ENCODE measurements around the gene PCDHGB5.
"Not testable (repeated sequence)": the region's sequence is repeated elsewhere in the genome, so short reads cannot be mapped to it uniquely, and the experiment has no call there.

PCDHGB5 gene

GRCh38 chr5:141397756-141398551, at the start of gene PCDHGB5:
PCDHGB5 (plus strand) TSS chr5:141397947; CDS start chr5:141398128, 181 bp downstream.
- H3K27ac ChIP-seq, result peak within 1 kb of the TSS; percentile 60
- H3K79me2 ChIP-seq; H3K4me2 ChIP-seq (ENCODE audit: low read length); H3K27me3 ChIP-seq (ENCODE audit: control insufficient read depth, insufficient read depth, low read length); H3K4me1 ChIP-seq; H3K36me3 ChIP-seq (ENCODE audit: control insufficient read depth, insufficient read depth, low read length); H3K9me3 ChIP-seq (ENCODE audit: control insufficient read depth, low read length); H2AFZ ChIP-seq; H3K9ac ChIP-seq: not testable (repeated sequence)
- H3K4me3 ChIP-seq (ENCODE audit: low read depth, low read length), result peak within 1 kb of the TSS; percentile 41
- peak; percentile 44 for TF ChIP-seq CTCF (IDR thresholded peaks at IDR 0.05)

DNA sequence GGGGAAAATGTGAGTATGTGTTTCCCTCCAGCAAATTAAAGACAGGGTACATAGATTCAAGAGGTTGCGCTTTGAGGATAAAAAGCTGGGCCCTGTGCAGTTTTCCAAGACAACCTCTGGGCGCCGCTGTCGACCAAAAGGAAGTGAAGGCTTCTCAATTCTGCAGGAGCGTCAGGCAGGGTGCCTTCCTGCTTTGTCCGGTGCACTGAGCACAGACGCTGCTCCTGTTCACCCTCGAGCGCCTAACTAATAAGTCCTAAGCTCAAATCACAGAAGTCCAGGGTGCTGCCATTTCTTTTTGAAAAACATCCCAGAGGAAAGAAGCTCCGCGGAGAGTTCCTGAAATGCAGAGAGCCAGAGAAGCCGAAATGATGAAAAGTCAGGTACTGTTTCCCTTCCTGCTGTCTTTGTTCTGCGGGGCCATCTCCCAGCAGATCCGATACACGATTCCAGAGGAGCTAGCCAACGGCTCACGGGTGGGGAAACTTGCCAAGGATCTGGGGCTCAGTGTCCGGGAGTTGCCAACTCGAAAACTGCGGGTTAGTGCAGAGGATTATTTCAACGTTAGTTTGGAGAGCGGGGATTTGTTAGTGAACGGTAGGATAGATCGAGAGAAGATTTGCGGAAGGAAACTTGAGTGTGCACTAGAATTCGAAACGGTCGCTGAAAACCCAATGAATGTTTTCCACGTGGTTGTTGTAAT, 47.7 kb upstream of the PCDHGB5 start, which contains the start of gene PCDHGB1:
Gene PCDHGB1 (plus strand): TSS at position 183 of the 703 bp plus-strand sequence. CDS start 162 bp downstream, at position 345.
- H3K27me3 ChIP-seq (ENCODE audit: control insufficient read depth, insufficient read depth, low read length), result no peaks in the 10 kb centered on the region
- no peaks in the 10 kb centered on the region for H3K4me1 ChIP-seq
- H2AFZ ChIP-seq, result no peak within 1 kb of the TSS
- no peak for TF ChIP-seq CTCF (IDR thresholded peaks at IDR 0.05)
- H3K4me3 ChIP-seq (ENCODE audit: low read depth, low read length), result peak within 1 kb of the TSS; percentile 55
- no peaks in the 10 kb centered on the region for H3K9me3 ChIP-seq (ENCODE audit: control insufficient read depth, low read length)
- no peaks in the 10 kb centered on the region for H3K36me3 ChIP-seq (ENCODE audit: control insufficient read depth, insufficient read depth, low read length)
- H3K27ac ChIP-seq, result no peak within 1 kb of the TSS
- H3K4me2 ChIP-seq (ENCODE audit: low read length), result peak within 1 kb of the TSS; percentile 73
- H3K9ac ChIP-seq, result no peak within 1 kb of the TSS
- H3K79me2 ChIP-seq, result no peaks in the 10 kb centered on the region

DNA sequence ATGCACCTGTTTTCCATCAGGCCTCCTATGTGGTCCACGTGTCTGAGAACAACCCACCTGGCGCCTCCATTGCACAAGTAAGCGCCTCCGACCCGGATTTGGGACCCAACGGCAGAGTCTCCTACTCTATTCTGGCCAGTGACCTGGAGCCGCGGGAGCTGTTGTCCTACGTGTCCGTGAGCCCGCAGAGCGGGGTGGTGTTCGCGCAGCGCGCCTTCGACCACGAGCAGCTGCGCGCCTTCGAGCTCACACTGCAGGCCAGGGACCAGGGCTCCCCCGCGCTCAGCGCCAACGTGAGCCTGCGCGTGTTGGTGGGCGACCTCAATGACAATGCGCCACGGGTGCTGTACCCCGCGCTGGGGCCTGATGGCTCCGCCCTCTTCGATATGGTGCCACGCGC, 46.2 kb upstream of the PCDHGB5 start:
- Histone ChIP-seq H3K27ac (no peak overlapping the region), H3K4me2 (ENCODE audit: low read length) (no peak overlapping the region), H3K4me1 (no peaks in the 10 kb centered on the region), H3K4me3 (ENCODE audit: low read depth, low read length) (no peak overlapping the region), H3K36me3 (ENCODE audit: control insufficient read depth, insufficient read depth, low read length) (peaks cover 2% of the 10 kb centered on the region), H3K79me2 (no peaks in the 10 kb centered on the region), H3K9me3 (ENCODE audit: control insufficient read depth, low read length) (peaks cover 5% of the 10 kb centered on the region), H2AFZ (no peak overlapping the region), H3K27me3 (ENCODE audit: control insufficient read depth, insufficient read depth, low read length) (no peaks in the 10 kb centered on the region), H3K9ac (no peak overlapping the region)
- no peak for TF ChIP-seq CTCF (IDR thresholded peaks at IDR 0.05)

DNA sequence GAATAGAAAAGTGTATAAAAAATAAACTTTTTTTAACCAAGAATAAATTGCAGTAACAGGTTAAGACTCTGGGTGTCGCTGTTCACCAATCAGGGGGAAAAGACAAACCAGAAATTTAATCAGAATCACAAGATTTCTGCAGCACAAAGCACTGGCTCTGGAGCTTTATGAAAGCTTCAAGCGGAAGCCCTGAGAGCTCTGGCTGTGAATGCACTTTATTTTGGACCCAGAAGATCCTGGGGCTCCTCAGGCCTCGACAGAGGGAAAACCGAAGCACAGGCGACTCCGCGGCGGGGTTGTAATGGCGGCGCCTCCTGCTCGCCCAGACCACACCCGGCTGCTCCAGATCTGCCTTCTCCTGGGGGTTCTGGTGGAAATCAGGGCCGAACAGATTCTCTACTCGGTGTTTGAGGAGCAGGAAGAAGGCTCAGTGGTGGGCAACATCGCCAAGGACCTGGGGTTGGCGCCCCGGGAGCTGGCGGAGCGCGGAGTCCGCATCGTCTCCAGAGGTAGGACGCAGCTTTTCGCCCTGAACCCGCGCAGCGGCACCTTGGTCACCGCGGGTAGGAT, 42.8 kb upstream of the PCDHGB5 start, which contains the start of gene PCDHGA4:
Gene PCDHGA4 (plus strand): TSS at position 122 of the 570 bp plus-strand sequence. CDS start 87 bp downstream, at position 209.
- H2AFZ ChIP-seq, result no peak within 1 kb of the TSS
- no peak within 1 kb of the TSS for H3K9ac ChIP-seq
- peaks cover 5% of the 10 kb centered on the region for H3K36me3 ChIP-seq (ENCODE audit: control insufficient read depth, insufficient read depth, low read length)
- H3K27me3 ChIP-seq (ENCODE audit: control insufficient read depth, insufficient read depth, low read length), result no peaks in the 10 kb centered on the region
- TF ChIP-seq CTCF (IDR thresholded peaks at IDR 0.05), result no peak
- H3K27ac ChIP-seq, result no peak within 1 kb of the TSS
- H3K79me2 ChIP-seq, result no peaks in the 10 kb centered on the region
- H3K4me3 ChIP-seq (ENCODE audit: low read depth, low read length), result peak within 1 kb of the TSS; percentile 32
- no peaks in the 10 kb centered on the region for H3K4me1 ChIP-seq
- H3K4me2 ChIP-seq (ENCODE audit: low read length), result no peak within 1 kb of the TSS
- H3K9me3 ChIP-seq (ENCODE audit: control insufficient read depth, low read length), result peaks cover 5% of the 10 kb centered on the region
